HG02884 (cell line): Measurements from ENCODE around the gene EBF3.

Experiments used
- ATAC-seq: cut with Tn5 transposase; IDR thresholded peaks from one replicate; pipeline ENCODE4 v1.9.1; 2021; ENCODE audit warnings: mild to moderate bottlenecking, moderate library complexity; ENCODE audit not compliant: unreplicated experiment

EBF3 gene

DNA sequence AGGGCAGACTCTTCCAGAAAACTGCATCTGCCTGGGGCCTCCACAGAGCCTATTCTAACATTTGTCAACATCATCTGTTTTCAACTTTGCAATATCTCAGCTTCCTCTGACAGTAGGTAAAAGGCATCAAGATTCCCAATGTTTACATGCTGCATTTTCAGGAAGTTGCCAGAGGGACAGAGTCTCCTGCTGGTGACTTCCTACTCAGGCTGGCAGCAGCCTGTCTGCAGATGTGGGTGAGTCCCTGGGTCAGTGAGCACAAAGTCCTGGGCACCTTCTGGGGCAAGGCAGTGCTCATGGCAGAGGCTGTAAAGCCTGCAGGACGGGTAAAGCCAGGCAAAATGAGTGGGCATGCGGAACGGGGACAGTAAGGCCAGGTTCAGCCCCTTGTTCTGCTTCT lies 69.4 kb downstream of the EBF3 start:
- no peak for ATAC-seq

DNA sequence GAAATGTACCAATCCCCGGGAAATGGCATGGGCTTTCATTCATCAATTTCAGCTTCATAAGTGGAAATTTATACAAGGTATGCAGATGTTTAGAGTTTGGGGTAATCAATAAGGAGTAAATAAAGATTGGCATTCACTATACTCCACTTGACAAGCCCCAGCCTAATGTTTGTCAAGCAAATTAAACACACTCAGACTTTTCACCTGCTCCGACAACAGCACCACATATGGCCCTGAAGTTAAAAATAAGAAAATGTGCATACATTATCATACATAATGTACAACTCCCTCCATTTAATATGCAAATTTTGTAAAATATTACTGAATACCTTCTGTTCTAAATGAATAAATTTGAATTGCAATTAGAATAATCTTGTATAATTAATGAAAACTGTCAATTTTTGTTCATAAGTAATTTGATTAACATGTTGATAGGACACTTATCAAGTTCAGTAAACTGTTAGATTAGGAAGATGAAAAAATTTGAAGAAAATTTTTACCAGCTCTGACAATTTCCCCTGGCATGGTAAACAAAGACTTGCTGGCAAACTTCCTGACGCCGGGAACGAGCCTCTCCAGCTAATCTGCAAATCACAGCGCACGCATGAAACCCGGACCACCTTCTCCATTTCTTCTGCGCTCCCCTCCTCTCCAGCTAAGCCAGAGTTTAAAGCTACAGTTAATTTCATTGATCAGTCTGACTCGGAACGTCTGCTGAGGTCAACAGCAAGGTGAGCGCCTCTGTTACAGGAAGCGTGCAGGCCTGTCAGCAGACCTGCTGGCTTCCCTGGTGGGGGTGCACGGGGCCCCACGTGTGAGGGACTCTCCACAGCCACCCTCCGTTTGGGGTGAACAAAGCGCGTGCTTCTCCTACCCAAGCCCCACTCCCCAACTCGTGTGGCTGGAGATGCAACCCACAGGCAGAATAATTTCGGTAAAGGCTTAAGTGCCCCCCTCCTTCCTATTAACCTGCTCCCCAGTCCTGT lies 70.7 kb downstream of the EBF3 start:
- no peak for ATAC-seq

DNA sequence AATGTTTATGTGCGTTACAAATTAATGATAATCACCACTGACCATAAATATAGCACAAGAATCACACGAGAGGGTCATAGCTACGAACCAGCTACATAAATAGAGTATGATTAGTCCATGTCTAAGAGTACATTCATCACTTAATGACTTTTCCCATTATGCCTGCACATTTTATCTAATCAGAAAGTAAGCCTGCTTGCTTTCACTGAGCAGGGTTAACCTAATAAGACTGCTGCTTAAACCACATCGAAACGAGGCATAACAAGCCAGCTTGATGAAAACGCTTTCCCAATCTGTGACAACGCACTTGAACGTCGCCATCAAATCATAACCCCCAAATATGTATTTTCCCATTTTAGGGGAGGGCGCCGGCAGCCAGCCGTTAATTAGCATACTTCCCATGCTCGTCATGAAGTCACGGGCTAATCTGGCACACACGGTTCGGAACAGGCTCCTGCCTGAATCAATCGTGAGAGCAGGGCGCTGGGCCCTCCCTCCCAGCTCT lies 71.5 kb downstream of the EBF3 start:
- no peak for ATAC-seq

DNA sequence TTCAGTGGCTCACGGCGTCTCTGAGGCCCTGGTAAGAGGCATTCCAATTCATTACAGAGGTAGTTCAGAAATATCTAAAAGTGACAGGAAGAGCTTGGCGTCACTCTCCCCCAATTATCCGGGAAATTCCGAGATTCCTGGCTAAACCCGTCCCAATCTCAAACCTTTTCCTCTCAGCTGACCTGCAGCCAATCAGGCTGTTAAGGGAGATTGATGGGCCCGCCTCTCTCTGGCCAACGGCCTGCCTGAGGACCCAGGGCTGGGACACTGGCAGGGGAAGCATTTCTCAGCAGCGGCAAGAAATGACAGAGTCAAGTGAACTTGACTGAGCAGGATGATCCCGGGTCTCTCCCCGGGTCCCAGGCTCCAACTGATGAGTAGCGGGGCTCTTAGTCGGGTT lies 72.3 kb downstream of the EBF3 start:
- ATAC-seq = no peak

DNA sequence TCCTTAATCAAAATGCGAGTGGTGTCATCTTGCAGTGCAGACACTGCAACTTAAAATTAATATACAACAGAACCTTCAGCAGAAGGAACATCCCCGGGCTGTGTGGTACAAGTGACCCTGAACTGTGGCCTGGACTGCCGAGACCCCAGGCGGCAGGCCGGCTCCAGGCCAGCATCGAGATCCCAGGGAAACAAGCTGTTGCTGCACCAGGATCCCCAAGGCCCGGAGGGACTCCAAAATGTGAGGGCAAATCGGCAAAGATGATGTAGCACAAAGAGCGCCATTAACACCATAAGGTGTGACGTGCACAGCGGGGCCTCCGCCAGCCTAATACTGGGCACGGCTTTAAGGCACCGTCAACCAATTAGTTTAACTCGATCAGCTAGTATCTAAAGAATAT lies 73.9 kb downstream of the EBF3 start:
- ATAC-seq = no peak

DNA sequence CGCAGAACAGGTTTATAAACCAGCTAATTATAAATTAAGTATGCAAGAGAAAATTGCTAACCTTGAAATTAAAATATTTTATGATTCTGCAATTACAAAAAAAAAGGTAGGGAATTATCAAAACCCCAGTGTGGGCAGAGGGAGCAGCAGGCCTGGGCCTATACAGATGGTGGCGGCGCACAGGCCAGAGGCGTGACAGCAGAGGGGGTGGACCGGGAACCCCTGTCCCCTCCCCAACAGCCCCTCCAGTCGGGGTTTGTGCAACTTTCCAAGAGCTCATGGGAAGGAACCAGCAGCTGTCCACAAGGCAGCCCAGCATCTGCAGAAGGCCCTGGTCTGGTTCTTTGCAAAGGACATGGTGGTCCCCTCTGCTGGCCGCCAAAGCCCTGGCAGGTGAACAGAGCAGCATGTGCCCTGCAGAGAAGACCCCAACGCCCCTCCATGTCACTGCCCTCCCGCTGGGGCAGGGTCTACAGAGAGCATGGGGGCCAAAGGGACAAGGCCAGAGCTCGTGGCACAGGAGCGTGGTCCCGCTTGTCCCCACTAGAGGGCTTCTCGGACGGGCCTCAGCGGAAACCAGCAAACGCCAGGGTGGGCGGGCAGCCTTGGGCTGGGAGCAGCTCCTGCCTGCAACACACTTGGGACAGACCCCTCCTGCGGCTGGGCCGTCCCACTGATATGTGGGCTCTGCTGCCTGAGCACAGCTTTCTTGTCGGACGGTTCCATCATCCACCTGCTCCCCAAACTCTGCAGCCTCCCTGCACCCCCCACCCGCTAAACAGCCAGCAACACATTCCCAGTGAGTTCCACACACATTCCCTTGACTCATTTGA lies 75.1 kb downstream of the EBF3 start:
- ATAC-seq = peak; percentile 76

DNA sequence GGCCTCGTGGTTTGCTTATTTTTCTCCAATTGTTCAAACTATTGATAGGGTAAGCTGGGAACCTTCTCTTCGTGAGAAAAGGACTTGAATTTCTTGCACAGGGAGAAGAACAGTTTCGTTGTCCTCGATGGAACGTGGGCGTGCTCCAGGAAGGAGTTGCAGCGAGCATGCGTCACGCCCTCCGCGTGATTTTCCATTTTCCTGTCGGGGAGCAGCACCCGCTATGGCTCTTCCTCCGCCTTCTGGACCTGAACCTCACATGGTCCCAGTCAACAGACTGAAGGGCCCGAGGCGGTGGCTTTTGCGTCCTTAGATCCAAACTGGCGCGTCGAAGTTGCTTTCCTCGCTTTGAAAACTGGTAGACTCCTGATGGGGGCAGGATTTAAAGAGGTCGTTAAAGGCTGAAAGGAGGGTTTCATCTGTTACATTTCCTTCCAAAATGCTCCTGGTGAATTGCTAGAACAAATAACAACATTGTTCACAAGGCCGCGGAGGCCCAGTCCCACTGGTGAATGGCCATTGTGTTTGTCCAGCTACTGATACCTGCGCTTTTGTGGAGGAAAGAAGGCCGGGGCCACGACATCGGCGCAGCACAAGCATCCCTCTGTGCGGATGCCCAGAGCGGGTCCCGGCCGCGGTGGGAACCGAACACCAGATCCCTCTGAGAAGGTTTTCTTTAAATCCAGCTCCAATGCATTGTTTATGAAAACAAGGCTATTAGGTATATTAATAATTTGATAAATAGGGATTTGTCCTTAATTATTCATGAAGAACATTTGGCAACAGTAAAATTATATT lies 75.9 kb downstream of the EBF3 start:
- no peak for ATAC-seq

DNA sequence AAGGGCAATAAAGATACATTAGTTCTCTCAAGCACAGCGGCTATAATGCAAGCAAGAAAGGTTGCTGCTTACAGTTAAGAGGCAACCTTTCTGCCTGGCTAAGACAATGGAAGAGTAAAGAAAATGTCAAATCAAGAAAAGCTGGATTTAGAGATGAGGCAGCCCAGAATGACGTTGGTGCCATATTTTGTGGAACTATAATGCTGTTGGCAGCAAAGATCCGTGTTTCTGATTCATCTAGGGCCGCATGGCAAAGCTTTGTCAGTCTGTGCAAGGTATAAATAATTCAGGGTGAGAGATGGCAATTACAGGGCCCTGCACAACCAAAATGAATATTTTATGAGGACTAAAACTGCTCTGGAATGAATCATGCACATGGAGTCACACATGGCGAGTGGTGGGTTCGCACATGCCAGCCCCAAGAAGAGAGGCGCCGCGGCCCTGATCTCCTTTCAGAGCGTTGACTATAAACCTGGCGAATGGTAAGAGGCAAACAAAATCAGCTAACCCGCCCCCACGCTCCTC lies 76.6 kb downstream of the EBF3 start:
- ATAC-seq = no peak

DNA sequence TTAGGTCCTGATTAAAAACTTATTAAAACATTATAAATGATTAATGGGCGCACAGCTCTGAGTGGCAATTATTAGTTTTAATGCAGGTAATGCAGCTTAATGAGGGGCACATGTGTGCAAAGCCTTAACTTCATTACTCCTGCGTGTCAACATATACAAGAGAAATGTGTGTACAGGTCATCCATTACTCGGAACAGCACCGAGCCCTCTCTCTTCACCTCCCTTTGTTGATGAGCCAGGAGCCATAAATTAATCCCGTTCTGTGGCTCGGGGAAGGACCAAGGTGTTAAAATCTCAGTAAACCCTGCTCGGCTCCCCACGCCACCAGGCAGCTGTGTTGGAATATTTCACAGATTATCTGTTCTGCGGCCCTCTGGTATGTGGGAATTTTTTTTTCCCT lies 77.8 kb downstream of the EBF3 start:
- ATAC-seq = no peak

DNA sequence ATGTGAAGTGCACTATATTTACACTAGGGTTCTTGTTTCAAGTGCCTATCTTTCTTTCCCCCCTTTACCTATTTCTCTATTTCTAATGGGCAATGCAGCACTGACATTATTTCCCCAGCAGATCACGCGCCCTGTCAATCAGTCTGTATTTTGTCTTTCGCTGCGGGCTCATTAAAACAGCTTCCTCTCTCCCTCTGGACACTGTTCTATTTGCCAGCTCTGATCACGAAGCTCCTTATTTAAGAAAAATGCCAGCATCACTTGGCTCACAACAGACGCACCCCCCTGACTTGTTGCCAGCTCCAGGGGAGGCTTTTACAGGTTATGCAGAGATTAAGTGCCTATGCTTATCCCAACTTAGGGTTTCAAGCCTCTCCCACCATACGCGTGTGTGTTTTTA lies 78.5 kb downstream of the EBF3 start:
- ATAC-seq = no peak

DNA sequence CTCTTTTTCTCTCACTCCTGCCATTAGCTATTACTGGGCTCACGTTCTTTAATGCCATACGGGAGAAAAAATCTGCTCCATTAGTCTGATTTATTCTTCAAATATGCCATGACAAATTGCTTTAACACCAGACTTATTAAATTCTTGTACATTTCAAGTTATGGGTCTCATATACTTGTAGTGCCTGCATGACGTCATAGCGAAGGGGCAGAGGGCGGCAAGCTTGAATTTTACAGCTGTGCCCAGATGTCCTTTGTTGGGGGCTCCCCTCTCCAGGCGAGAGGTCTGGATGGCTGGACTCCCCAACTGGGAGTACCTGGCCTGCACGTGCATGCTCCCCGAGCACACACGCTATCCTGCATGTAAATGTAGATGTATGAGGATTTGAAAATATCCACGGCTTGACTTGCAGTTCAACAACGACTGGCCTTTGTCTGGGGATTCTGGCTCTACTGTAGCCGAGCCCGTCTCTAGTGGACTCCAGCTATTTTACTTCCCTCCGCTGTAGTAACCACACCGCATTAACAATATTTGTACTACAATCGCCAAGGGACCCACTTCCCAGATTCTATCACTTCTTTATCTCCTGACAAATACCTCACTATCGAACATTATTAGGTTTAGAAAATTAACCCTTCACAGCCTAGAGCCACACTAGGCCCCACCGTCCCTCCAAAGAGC lies 79.5 kb downstream of the EBF3 start:
- ATAC-seq = no peak

DNA sequence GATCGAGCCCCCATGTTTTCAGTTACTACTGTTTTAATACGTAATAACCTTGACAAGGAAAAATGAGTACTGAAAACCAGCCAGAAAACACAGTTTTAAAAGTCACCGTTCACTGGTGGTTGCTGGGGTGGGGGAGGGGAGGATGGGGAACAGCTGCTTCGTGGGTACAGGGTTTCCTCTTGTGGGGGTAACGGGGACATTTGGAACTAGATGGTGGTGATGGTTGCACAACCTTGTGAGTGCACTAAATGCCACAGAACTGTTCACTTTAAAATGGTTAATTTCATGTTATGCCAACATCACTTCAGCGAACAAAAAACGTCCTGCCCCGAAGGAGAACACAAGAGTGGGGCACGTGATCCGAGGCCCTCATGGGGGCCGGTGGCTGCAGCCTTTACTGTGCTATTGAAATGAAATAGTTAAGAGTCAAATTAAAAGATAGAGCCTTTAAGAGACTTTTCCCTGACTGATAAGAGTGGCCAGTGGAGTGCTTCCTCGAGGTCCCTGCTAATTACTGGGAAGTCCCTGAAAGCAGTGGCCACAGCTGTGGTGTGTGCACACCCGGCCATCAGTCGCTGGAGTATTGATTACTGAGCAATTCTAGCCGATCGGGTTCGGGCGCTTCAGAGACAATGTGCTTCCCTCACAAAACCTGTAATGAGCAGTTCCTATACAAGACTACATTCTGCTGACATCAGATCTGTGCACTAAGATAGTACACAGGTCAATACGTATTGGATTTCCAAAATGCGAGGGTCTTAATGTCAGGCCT lies 80.3 kb downstream of the EBF3 start:
- ATAC-seq = no peak

DNA sequence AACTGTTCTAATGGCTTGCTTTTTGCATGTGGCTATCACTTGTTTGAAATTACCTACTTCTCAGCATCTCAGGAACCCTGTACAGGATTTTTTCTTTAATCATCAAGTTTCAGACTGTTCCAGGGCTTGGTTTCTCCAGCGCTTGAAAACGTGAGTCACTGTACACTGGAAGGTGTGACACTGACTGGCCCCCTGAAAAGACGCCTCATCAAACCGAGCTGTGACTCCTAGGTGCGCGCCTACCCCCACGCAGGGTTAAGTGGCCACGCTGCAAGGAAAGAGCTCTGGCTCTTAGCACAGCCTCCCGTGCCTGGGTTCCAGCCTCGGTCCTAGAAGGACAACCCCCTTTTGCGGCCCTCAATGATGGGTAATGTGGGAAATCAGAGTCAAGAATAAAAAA lies 81.0 kb downstream of the EBF3 start:
- no peak for ATAC-seq

DNA sequence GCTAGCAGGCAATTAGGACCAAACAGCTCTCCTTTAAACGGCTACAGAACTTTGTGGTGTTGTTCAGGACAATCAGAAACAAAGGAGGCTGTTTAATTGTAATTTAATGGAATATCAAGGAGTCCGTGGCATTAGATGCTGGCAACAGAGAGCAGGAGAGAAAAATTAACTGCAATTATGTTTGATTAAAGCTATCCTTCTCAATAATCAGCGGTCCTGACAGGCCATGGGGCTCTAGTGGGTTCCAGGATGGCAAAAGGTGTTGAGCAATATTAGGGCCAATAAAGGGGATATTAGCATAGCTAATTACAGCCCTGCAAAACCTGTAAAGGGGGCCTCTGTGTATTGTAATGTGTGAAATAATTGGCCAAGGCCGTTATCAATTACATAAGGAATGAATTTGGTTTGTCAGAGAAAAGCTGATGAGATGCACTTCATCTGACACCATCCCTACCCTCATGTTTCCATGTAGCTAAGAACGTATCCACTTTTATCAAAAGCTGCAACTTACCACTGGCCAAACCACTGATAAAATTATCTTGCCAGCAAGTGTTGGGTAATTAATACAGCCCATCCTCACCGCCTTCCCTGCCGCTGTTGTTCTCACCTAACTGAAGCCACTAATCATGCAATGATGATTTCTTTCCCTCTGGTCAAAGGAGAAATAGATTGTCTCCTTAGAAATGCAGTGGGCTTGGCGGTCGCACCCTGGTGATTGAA lies 81.6 kb downstream of the EBF3 start:
- ATAC-seq = no peak

DNA sequence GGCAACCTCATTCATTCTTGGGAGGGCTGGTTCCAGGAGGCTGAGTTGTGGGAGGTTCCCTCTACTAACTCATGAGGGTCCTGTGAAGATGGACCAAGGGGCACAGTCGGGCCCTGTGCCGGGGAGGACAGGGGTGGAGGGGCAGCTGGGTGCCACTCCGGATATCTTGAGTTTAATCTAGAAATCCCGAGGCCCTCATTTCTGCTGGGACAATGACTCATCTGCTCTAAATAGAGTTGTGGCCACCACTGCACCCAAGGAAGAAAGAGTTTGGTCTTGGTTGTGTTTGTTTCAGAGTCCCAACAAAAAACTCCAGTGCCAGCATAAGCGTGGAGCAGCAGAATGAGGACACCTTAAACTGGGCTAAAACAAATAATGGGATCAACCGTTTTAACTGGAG lies 82.4 kb downstream of the EBF3 start:
- ATAC-seq = no peak

DNA sequence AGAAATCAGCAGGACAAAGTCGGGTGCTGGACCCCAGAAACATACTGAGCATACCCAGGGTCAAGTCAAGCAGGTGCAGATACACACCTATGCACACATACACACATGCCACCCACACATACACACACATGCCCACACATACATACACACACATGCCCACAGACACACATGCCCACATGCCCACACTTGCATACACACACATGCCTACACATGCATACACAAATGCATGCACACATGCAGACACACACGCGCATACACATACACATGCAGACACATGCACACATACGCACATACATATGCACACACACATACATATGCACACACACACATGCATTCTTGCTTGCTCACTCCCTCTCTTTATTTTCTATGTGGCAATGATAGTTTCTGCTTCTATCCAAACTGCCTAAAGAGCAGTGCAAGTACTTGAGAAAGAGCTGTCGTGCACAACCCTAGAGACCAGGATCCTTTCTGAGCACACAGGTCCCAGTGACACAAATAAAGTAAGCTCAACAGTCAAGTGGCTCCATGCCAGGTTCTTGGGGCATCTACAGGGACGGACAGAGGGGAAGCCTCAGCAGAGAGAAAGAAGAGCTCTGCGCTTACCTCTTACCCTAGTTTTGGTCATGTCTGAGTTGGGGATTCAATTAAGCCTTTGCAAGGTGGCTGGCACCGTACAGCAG lies 83.7 kb downstream of the EBF3 start:
- no peak for ATAC-seq

DNA sequence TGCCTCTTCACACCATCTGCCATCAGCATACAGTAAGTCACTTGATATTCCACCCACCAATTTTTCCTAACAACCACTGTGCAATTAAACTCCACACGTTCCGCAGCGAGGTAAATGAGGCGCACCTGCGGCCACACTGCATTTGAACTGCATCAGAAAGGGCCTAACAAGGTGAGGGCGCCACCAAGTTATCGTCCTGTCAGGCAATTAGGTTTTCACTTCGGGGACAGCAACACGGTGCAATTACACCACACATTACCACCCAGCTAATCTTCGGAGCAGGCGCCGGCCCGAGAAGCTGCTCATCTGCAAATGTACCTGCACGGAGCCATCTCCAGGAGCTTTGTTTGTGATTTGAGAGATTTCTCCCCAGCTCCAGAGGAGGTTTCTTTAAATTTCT lies 84.4 kb downstream of the EBF3 start:
- no peak for ATAC-seq

DNA sequence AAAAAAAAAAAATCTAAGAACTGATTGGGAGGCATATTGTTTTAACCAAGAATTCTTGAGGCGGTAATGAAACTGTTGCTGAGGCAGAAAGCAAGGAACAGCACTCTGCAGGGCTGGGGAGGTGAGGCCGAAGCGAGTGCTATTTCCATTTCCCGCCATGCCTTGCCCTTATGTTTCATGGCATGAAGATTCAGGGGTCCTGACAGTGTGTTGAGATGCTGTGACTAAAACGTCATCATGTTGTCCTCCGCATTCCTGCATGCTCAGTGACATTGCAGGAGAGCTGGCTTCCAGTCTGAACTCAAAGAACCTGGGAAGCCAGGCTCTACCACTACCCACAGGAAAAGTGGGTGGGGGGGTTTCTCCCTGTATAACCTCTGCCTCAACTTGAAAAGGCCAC lies 85.2 kb downstream of the EBF3 start:
- ATAC-seq = no peak
